Ovary (tissue), 3 donors: ENCODE measurements around the gene FMN1.

Source experiments
- CTCF ChIP-seq, 3 donors: fragments of 450-650 bp in 2 of 3; fragments of 200-600 bp in 1 of 3; IDR thresholded peaks; one replicate each; pipeline versions ENCODE4 v1.5.1 to v1.8.0; 2016 to 2022; ENCODE audit warnings: antibody characterized with exemption in 3 of 3, mild to moderate bottlenecking in 1 of 3
- POLR2A ChIP-seq: fragments of 450-650 bp; IDR thresholded peaks from one replicate; pipeline ENCODE4 v1.6.1; 2017; ENCODE audit warnings: antibody characterized with exemption, mild to moderate bottlenecking, moderate library complexity
- donor health status: DM: no; HTN: no; CAD: no.

GRCh38 chr15:33242669-33243191 lies 48.2 kb upstream of the FMN1 start:
- no peak for TF ChIP-seq CTCF (IDR thresholded peaks at IDR 0.05)
- TF ChIP-seq POLR2A = no peak
